ENCODE measurements around the gene CANT1. TPM values are rescaled to one million over a fixed set of nuclear protein-coding genes. Genes with fewer than 3 reads are reported as not detected.

Gene CANT1
- total RNA-seq, 2 experiments from 2014 or later, result 28.3 to 30.0 TPM

GRCh38 chr17:79041041-79041570 is 31.5 kb upstream of the CANT1 start:
- DNase-seq (no peak), ATAC-seq (ENCODE audit: poor library complexity) (no peak)
- Mint-ChIP-seq H3K4me1 (ENCODE audit: low read depth) (no peaks in the 10 kb centered on the region), H3K36me3 (ENCODE audit: low read depth) (no peaks in the 10 kb centered on the region), H3K27me3 (peaks cover 14% of the 10 kb centered on the region), H3K27ac (no peak overlapping the region), H3K9me3 (no peaks in the 10 kb centered on the region), H3K4me3 (no peak overlapping the region)
- Histone ChIP-seq H3K4me3 (ENCODE audit: low read length) (no peak overlapping the region), H3K9me3 (ENCODE audit: control insufficient read depth in 1 of 2, insufficient read depth in 1 of 2, low read length in 2 of 2) (no peaks in the 10 kb centered on the region), H3K4me1 (ENCODE audit: insufficient read depth, low read length) (peaks cover 7% of the 10 kb centered on the region), H3K27me3 (ENCODE audit: control insufficient read depth in 1 of 2, insufficient read depth in 2 of 2, low read length in 2 of 2) (peaks cover 0 to 6% of the 10 kb centered on the region in 2 experiments), H3K27ac (ENCODE audit: low read depth in 1 of 2, low read length in 2 of 2) (no peak overlapping the region), H3K36me3 (ENCODE audit: insufficient read depth, low read length) (no peaks in the 10 kb centered on the region)
- ChIA-PET POLR2A (interaction anchor here (0.7 to 0.8 kb wide), 2 partner anchors 8 to 61 kb away, joined by 3 read pairs; no protein-coding TSS in a partner anchor), CTCF (interaction anchor here (0.8 kb wide), 1 partner anchor 46 kb away, joined by 3 read pairs; no protein-coding TSS in a partner anchor)
- intact Hi-C loops (cut with DNase I, micrococcal nuclease), result loop anchor here in 1 of 2 experiments (5.0 kb wide), 1 partner anchor 54 kb away; no protein-coding TSS in a partner anchor
- TF ChIP-seq CTCF (IDR thresholded peaks at IDR 0.05), result no peak

GRCh38 chr17:79039886-79040285 is 30.3 kb upstream of the CANT1 start:
- Histone ChIP-seq H3K4me1 (ENCODE audit: insufficient read depth, low read length) (peaks cover 2% of the 10 kb centered on the region), H3K36me3 (ENCODE audit: insufficient read depth, low read length) (no peaks in the 10 kb centered on the region), H3K9me3 (ENCODE audit: control insufficient read depth in 1 of 2, insufficient read depth in 1 of 2, low read length in 2 of 2) (no peaks in the 10 kb centered on the region), H3K27me3 (ENCODE audit: control insufficient read depth in 1 of 2, insufficient read depth in 2 of 2, low read length in 2 of 2) (peaks cover 0 to 1% of the 10 kb centered on the region in 2 experiments), H3K4me3 (ENCODE audit: low read length) (no peak overlapping the region), H3K27ac (ENCODE audit: low read depth in 1 of 2, low read length in 2 of 2) (no peak overlapping the region)
- no peak for TF ChIP-seq CTCF (IDR thresholded peaks at IDR 0.05)
- ChIA-PET CTCF (no interaction called here), POLR2A (no interaction called here)
- intact Hi-C loops (cut with DNase I, micrococcal nuclease), result loop anchor here in 1 of 2 experiments (5.0 kb wide), 1 partner anchor 53 kb away; no protein-coding TSS in a partner anchor
- Mint-ChIP-seq H3K4me3 (no peak overlapping the region), H3K9me3 (no peaks in the 10 kb centered on the region), H3K4me1 (ENCODE audit: low read depth) (no peaks in the 10 kb centered on the region), H3K27me3 (peaks cover 6% of the 10 kb centered on the region), H3K27ac (no peak overlapping the region), H3K36me3 (ENCODE audit: low read depth) (no peaks in the 10 kb centered on the region)
- no peak for DNase-seq
- no peak for ATAC-seq (ENCODE audit: poor library complexity)

- Histone ChIP-seq H3K9me3 (ENCODE audit: control insufficient read depth in 1 of 2, insufficient read depth in 1 of 2, low read length in 2 of 2) (no peaks in the 10 kb centered on the region), H3K27ac (ENCODE audit: low read depth in 1 of 2, low read length in 2 of 2) (no peak overlapping the region), H3K36me3 (ENCODE audit: insufficient read depth, low read length) (no peaks in the 10 kb centered on the region), H3K4me1 (ENCODE audit: insufficient read depth, low read length) (peaks cover 2% of the 10 kb centered on the region), H3K4me3 (ENCODE audit: low read length) (no peak overlapping the region), H3K27me3 (ENCODE audit: control insufficient read depth in 1 of 2, insufficient read depth in 2 of 2, low read length in 2 of 2) (no peaks in the 10 kb centered on the region)
- no peaks in the 10 kb centered on the region for H3K36me3 Mint-ChIP-seq (ENCODE audit: low read depth)
- TF ChIP-seq CTCF (IDR thresholded peaks at IDR 0.05), result no peak
- POLR2A ChIA-PET, result no interaction called here
- DNase-seq (peak in 1 of 14 experiments; percentile 4), ATAC-seq (ENCODE audit: poor library complexity) (no peak)
- intact Hi-C loops (cut with DNase I, micrococcal nuclease), result no loop called here
- no peak overlapping the region for H3K27ac Mint-ChIP-seq
- no peak overlapping the region for H3K4me3 Mint-ChIP-seq
- CTCF ChIA-PET, result no interaction called here
- H3K27me3 Mint-ChIP-seq, result peaks cover 6% of the 10 kb centered on the region
- H3K9me3 Mint-ChIP-seq, result no peaks in the 10 kb centered on the region
- no peaks in the 10 kb centered on the region for H3K4me1 Mint-ChIP-seq (ENCODE audit: low read depth)
These were observed 29.6 kb upstream of the CANT1 start for GRCh38 chr17:79039171-79039570.
